GM19452 (cell line): ENCODE measurements around the gene SLC38A11.
"Not testable (repeated sequence)": the region's sequence is repeated elsewhere in the genome, so short reads cannot be mapped to it uniquely, and the experiment has no call there.

ENCODE experiments used
- ATAC-seq: cut with Tn5 transposase; IDR thresholded peaks from one replicate; pipeline ENCODE4 v1.9.1; 2021; ENCODE audit not compliant: unreplicated experiment

Gene SLC38A11

GRCh38 chr2:164881524-164881923 lies 73.8 kb downstream of the SLC38A11 start:
- ATAC-seq, result no peak

- no peak for ATAC-seq
Measured at GRCh38 chr2:164879901-164880535, 75.3 kb downstream of the SLC38A11 start.

GRCh38 chr2:164877927-164878326 lies 77.4 kb downstream of the SLC38A11 start:
- no peak for ATAC-seq

GRCh38 chr2:164877169-164877568 lies 78.2 kb downstream of the SLC38A11 start:
- ATAC-seq, result no peak

- ATAC-seq, result no peak
Measured at GRCh38 chr2:164875334-164876205, 79.8 kb downstream of the SLC38A11 start.

GRCh38 chr2:164873210-164873908 lies 82.0 kb downstream of the SLC38A11 start:
- ATAC-seq, result no peak

GRCh38 chr2:164871404-164871803 lies 83.9 kb downstream of the SLC38A11 start:
- no peak for ATAC-seq

- no peak for ATAC-seq
Measured at GRCh38 chr2:164869420-164869772, 85.9 kb downstream of the SLC38A11 start.

- no peak for ATAC-seq
Measured at GRCh38 chr2:164868563-164869419, 86.5 kb downstream of the SLC38A11 start.

- no peak for ATAC-seq
Measured at GRCh38 chr2:164867779-164868397, 87.4 kb downstream of the SLC38A11 start.

GRCh38 chr2:164866381-164866780 lies 88.9 kb downstream of the SLC38A11 start:
- ATAC-seq, result not testable (repeated sequence)

- no peak for ATAC-seq
Measured at GRCh38 chr2:164860694-164861042, 94.7 kb downstream of the SLC38A11 start.

GRCh38 chr2:164859906-164860693 lies 95.2 kb downstream of the SLC38A11 start:
- ATAC-seq, result not testable (repeated sequence)

GRCh38 chr2:164859251-164859818 lies 96.0 kb downstream of the SLC38A11 start:
- ATAC-seq, result no peak

- ATAC-seq, result no peak
Measured at GRCh38 chr2:164852086-164852485, 103.2 kb downstream of the SLC38A11 start.

- ATAC-seq, result no peak
Measured at GRCh38 chr2:164850235-164850634, 105.1 kb downstream of the SLC38A11 start.

GRCh38 chr2:164849506-164849905 lies 105.8 kb downstream of the SLC38A11 start:
- ATAC-seq, result no peak

- ATAC-seq, result no peak
Measured at GRCh38 chr2:164847981-164848741, 107.2 kb downstream of the SLC38A11 start.

GRCh38 chr2:164847291-164847690 lies 108.0 kb downstream of the SLC38A11 start:
- no peak for ATAC-seq
